HCT116 (cell line): ENCODE data around the gene METTL24. TPM values are rescaled to one million over a fixed set of nuclear protein-coding genes. Genes with fewer than 3 reads are reported as not detected.

Source experiments
- ATAC-seq: fragments of 200-7000 bp; cut with Tn5 transposase; 2 replicates; pipeline ENCODE4 v1.9.1; 2020; ENCODE audit warnings: mild to moderate bottlenecking, moderate library complexity
- BruUV-seq: library from RNA; stranded (reverse); fragments of 400-500 nt; replicated peaks from 2 replicates; lab custom pipeline; 2021; lab: Mats Ljungman, UMichigan
- CTCF ChIA-PET: fragments of 300-600 bp; sonication (Branson Sonifier 250); formaldehyde crosslinking; loops from one replicate; lab custom pipeline; 2021; ENCODE audit warnings: antibody characterized with exemption; lab: Charles Lee
- POLR2A ChIA-PET: fragments of 300-600, 350-600 bp; sonication (Branson Sonifier 250); formaldehyde crosslinking; loops from one replicate; lab custom pipeline; 2021; ENCODE audit warnings: antibody characterized with exemption; lab: Charles Lee
- RAD21 ChIA-PET, 2 experiments: fragments of 300-600 bp; sonication (Branson Sonifier 250); formaldehyde crosslinking; loops; one replicate each; lab custom pipeline; 2023; ENCODE audit warnings: low total read pairs in 2 of 2; ENCODE audit not compliant: uncharacterized antibody in 2 of 2, unreplicated experiment in 2 of 2, low non-redundant PET in 1 of 2; lab: Charles Lee
- DNase-seq: peaks from one replicate; pipeline ENCODE4 v3.0.0-alpha.2; 2010; ENCODE audit warnings: low read depth, low spot score
- H2AFZ ChIP-seq: fragments of 200-600 bp; shearing (Covaris generic), sonication (generic); 2 replicates; pipeline ENCODE4 v1.6.1; 2017; ENCODE audit warnings: low read depth, mixed run types, mixed read lengths, antibody characterized with exemption, low read length; ENCODE audit not compliant: poor library complexity, severe bottlenecking
- H3K27ac ChIP-seq: 2 replicates; pipeline ENCODE4 v1.5.1; 2012; ENCODE audit warnings: low read depth, low read length
- H3K27me3 ChIP-seq: fragments of 200-600 bp; sonication (generic); 2 replicates; pipeline ENCODE4 v1.6.1; 2016; ENCODE audit warnings: mixed run types, low read length, mixed read lengths; ENCODE audit not compliant: insufficient read depth
- H3K36me3 ChIP-seq, 2 experiments: fragments of 200-500 bp in 1 of 2; fragments of 200-600 bp in 1 of 2; sonication (Bioruptor generic) in 1 of 2; sonication (generic) in 1 of 2; 2 replicates each; pipeline versions ENCODE4 v1.5.1 to v1.6.1; 2014 to 2016; ENCODE audit warnings: low read length in 2 of 2, inconsistent platforms in 1 of 2, mixed read lengths in 1 of 2, mixed run types in 1 of 2; ENCODE audit not compliant: insufficient read depth in 2 of 2, control insufficient read depth in 1 of 2
- H3K4me1 ChIP-seq, 2 experiments: fragments of 200-600 bp in 1 of 2; sonication (generic) in 1 of 2; 2 replicates each; pipeline versions ENCODE4 v1.5.1 to v1.6.1; 2012 to 2017; ENCODE audit warnings: low read length in 2 of 2, inconsistent platforms in 1 of 2, mild to moderate bottlenecking in 1 of 2, mixed read lengths in 1 of 2, mixed run types in 1 of 2, moderate library complexity in 1 of 2; ENCODE audit not compliant: insufficient read depth in 2 of 2, control insufficient read depth in 1 of 2
- H3K4me2 ChIP-seq: fragments of 200-600 bp; sonication (generic); 2 replicates; pipeline ENCODE4 v1.6.1; 2017; ENCODE audit warnings: mixed run types, low read length, mixed read lengths
- H3K4me3 ChIP-seq, 2 experiments: fragments of 200-600 bp in 1 of 2; sonication (generic) in 1 of 2; replicated peaks in 1 of 2; 2 replicates each; pipeline ENCODE4 v1.5.1; 2011 to 2016; ENCODE audit warnings: low read length in 2 of 2, control low read depth in 1 of 2, low read depth in 1 of 2, mild to moderate bottlenecking in 1 of 2, mixed read lengths in 1 of 2, mixed run types in 1 of 2
- H3K79me2 ChIP-seq: fragments of 200-600 bp; sonication (generic); 2 replicates; pipeline ENCODE4 v1.6.1; 2017; ENCODE audit warnings: mild to moderate bottlenecking, mixed run types, low read length, moderate library complexity, mixed read lengths; ENCODE audit not compliant: insufficient read depth
- H3K9ac ChIP-seq: fragments of 200-600 bp; sonication (generic); 2 replicates; pipeline ENCODE4 v1.6.1; 2016; ENCODE audit warnings: low read length, mixed read lengths
- H3K9me2 ChIP-seq: fragments of 200-600 bp; sonication (generic), shearing (Covaris generic); 2 replicates; pipeline ENCODE4 v1.6.1; 2017; ENCODE audit warnings: mixed run types, mild to moderate bottlenecking, moderate library complexity; ENCODE audit not compliant: insufficient read depth
- H3K9me3 ChIP-seq, 2 experiments: fragments of 200-500 bp in 1 of 2; fragments of 200-600 bp in 1 of 2; sonication (Bioruptor generic) in 1 of 2; sonication (generic) in 1 of 2; 2 replicates each; pipeline ENCODE4 v1.6.1; 2014 to 2017; ENCODE audit warnings: low read length in 2 of 2, mixed read lengths in 2 of 2, inconsistent platforms in 1 of 2, low read depth in 1 of 2, mild to moderate bottlenecking in 1 of 2, mixed run types in 1 of 2, moderate library complexity in 1 of 2; ENCODE audit not compliant: control insufficient read depth in 1 of 2, insufficient read depth in 1 of 2
- H4K20me1 ChIP-seq: fragments of 200-600 bp; sonication (generic), shearing (Covaris generic); 2 replicates; pipeline ENCODE4 v1.6.1; 2017; ENCODE audit warnings: mixed run types, mild to moderate bottlenecking, moderate library complexity; ENCODE audit not compliant: insufficient read depth
- CEBPB ChIP-seq: IDR thresholded peaks from 2 replicates; pipeline ENCODE4 v1.6.1; 2012; ENCODE audit warnings: low read depth
- EZH2phosphoT487 ChIP-seq: fragments of 200-600 bp; IDR thresholded peaks from 2 replicates; pipeline ENCODE4 v1.6.1; 2018; ENCODE audit warnings: antibody characterized with exemption, borderline replicate concordance
- POLR2A ChIP-seq: IDR thresholded peaks from 2 replicates; pipeline ENCODE4 v1.7.0; 2011; ENCODE audit warnings: borderline replicate concordance; ENCODE audit not compliant: insufficient read depth, insufficient read length; ENCODE audit errors: extremely low read depth
- POLR2AphosphoS5 ChIP-seq: IDR thresholded peaks from 2 replicates; pipeline ENCODE4 v1.6.1; 2011; ENCODE audit warnings: mild to moderate bottlenecking, low read depth, low read length, moderate library complexity
- RAD21 ChIP-seq: IDR thresholded peaks from 2 replicates; pipeline ENCODE4 v1.6.1; 2012; ENCODE audit warnings: low read depth, mild to moderate bottlenecking
- REST ChIP-seq: IDR thresholded peaks from 2 replicates; pipeline ENCODE4 v1.6.1; 2012; ENCODE audit warnings: low read depth
- TCF7L2 ChIP-seq: IDR thresholded peaks from 2 replicates; pipeline ENCODE4 v1.7.0; 2011; ENCODE audit warnings: borderline replicate concordance, inconsistent platforms; ENCODE audit not compliant: insufficient read depth, insufficient read length; ENCODE audit errors: extremely low read depth
- YY1 ChIP-seq: IDR thresholded peaks from 2 replicates; pipeline ENCODE4 v1.6.1; 2011; ENCODE audit warnings: low read length, low read depth, moderate library complexity, mild to moderate bottlenecking; ENCODE audit not compliant: insufficient replicate concordance; ENCODE audit errors: extremely low read depth
- ZFX ChIP-seq: fragments of 450-650 bp; IDR thresholded peaks from 2 replicates; pipeline ENCODE4 v1.6.1; 2017
- intact Hi-C: fragments of 100-400 bp; cut with micrococcal nuclease; formaldehyde crosslinking; loops from 2 replicates; pipeline ENCODE4 v1.10.0; 2022
- total RNA-seq: library from RNA; stranded (reverse); gene quantifications from one replicate; pipeline ENCODE4 v1.2.1, GENCODE V29; 2021; ENCODE audit not compliant: unreplicated experiment
- TF ChIP-seq, protein P1 (sequence below), 3 experiments: fragments of 200-600 bp in 1 of 3; sonication (generic) in 1 of 3; IDR thresholded peaks in 2 of 3; conservative IDR thresholded peaks in 1 of 3; 2 replicates each; pipeline ENCODE4 v1.5.1; 2012 to 2017; ENCODE audit warnings: low read depth in 2 of 3, low read length in 2 of 3, antibody characterized with exemption in 1 of 3, borderline replicate concordance in 1 of 3, control low read depth in 1 of 3, mild to moderate bottlenecking in 1 of 3, mixed read lengths in 1 of 3, mixed run types in 1 of 3, moderate library complexity in 1 of 3; ENCODE audit not compliant: insufficient read depth in 1 of 3

The METTL24 gene
- total RNA-seq, 1 experiment from 2014 or later: not detected

DNA sequence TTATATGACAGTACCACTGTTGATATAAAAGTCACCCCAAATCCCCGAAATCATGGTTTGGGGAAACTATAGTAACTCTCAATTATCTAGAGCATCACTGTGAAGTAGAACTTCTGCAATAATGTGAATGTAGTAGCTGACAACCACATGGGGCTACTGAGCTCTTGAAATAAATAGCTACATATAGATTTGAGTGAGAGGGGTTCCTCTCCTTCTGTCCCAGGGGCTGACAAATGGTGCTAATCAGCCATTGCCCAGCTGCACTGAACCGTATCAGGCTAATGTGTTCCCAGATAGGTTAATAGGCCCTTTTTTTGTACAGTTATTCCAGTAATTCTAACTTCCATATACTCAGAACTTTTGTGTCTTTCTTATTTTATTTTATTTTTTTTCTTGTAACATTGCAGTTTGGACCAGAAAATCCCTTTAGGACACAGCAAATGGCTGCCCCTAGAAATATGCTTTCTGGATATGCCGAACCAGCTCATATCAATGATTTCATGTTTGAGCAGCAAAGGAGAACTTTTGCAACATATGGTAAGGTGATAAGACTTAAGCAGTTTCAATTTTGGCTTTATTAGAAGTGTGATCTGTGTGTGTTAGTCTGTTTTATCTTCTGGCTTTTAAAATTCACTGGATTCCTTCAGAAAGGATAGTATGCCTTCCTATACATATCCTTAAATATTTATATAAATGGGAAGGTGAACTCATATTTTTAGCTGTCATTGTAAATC, 156.8 kb downstream of the METTL24 start:
- H3K4me2 ChIP-seq: no peak overlapping the region
- H3K4me1 ChIP-seq: no peaks in the 10 kb centered on the region
- no peak overlapping the region for H3K9ac ChIP-seq
- no peaks in the 10 kb centered on the region; a peak in 1 of 4 replicates for H3K36me3 ChIP-seq
- H3K27me3 ChIP-seq: no peaks in the 10 kb centered on the region
- no peak overlapping the region for H2AFZ ChIP-seq
- intact Hi-C loops: no loop called here
- no peaks in the 10 kb centered on the region for H3K9me3 ChIP-seq
- BruUV-seq: no TSS peak
- no peak overlapping the region for H3K27ac ChIP-seq
- ATAC-seq (no peak), DNase-seq (no peak)
- H4K20me1 ChIP-seq: 0 out of 2 replicates have a peak, but pooled peaks cover 7% of the 10 kb centered on the region
- POLR2A ChIA-PET: no interaction called here
- no peaks in the 10 kb centered on the region for H3K9me2 ChIP-seq
- peaks cover 17% of the 10 kb centered on the region for H3K79me2 ChIP-seq
- TF ChIP-seq CEBPB (no peak), EZH2phosphoT487 (no peak), YY1 (no peak), ZFX (no peak), POLR2AphosphoS5 (no peak), POLR2A (no peak), TCF7L2 (no peak), RAD21 (no peak), REST (no peak)
- TF ChIP-seq, protein P1, sequence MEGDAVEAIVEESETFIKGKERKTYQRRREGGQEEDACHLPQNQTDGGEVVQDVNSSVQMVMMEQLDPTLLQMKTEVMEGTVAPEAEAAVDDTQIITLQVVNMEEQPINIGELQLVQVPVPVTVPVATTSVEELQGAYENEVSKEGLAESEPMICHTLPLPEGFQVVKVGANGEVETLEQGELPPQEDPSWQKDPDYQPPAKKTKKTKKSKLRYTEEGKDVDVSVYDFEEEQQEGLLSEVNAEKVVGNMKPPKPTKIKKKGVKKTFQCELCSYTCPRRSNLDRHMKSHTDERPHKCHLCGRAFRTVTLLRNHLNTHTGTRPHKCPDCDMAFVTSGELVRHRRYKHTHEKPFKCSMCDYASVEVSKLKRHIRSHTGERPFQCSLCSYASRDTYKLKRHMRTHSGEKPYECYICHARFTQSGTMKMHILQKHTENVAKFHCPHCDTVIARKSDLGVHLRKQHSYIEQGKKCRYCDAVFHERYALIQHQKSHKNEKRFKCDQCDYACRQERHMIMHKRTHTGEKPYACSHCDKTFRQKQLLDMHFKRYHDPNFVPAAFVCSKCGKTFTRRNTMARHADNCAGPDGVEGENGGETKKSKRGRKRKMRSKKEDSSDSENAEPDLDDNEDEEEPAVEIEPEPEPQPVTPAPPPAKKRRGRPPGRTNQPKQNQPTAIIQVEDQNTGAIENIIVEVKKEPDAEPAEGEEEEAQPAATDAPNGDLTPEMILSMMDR (IDR thresholded peaks at IDR 0.05 in 2 of 3, conservative IDR thresholded peaks at IDR 0.05 in 1 of 3; ENCODE audit: borderline replicate concordance in 1 of 3, insufficient read depth in 1 of 3, low read depth in 2 of 3, low read length in 2 of 3): no peak
- CTCF ChIA-PET: no interaction called here
- RAD21 ChIA-PET: no interaction called here
- no peak overlapping the region for H3K4me3 ChIP-seq
